Measurements from ENCODE around the gene SHC1. TPM values are rescaled to one million over a fixed set of nuclear protein-coding genes. Genes with fewer than 3 reads are reported as not detected.

SHC1 gene
- total RNA-seq, 4 donors from 2014 or later, result 69.1 to 104 (median 90.2) TPM

- ATAC-seq, result no peak
- Histone ChIP-seq H3K36me3 (peaks cover 0 to 36% of the 10 kb centered on the region in 2 donors), H3K9me3 (no peaks in the 10 kb centered on the region), H3K4me3 (no peak overlapping the region), H3K27me3 (no peaks in the 10 kb centered on the region), H3K4me1 (peaks cover 11 to 70% (median 42%) of the 10 kb centered on the region in 3 donors), H3K27ac (peak overlapping the region in 2 of 4 donors; percentile 14 to 43)
- TF ChIP-seq POLR2AphosphoS5 (IDR thresholded peaks at IDR 0.05) (no peak), CTCF (IDR thresholded peaks at IDR 0.05) (no peak), POLR2A (IDR thresholded peaks at IDR 0.05) (no peak), EP300 (IDR thresholded peaks at IDR 0.05) (no peak)
- 74 to 80% methylated on average over 4 to 6 of the region's 6 CpGs for WGBS, 2 donors (ENCODE audit: low coverage in 1 of 2)
Measured at GRCh38 chr1:154952664-154953063, 17.9 kb downstream of the SHC1 start.

GRCh38 chr1:154951901-154952657 lies 18.5 kb downstream of the SHC1 start:
- Histone ChIP-seq H3K36me3 (peaks cover 0 to 42% of the 10 kb centered on the region in 2 donors), H3K27ac (peak overlapping the region in 2 of 4 donors; percentile 14 to 43), H3K4me1 (peaks cover 11 to 64% (median 36%) of the 10 kb centered on the region in 3 donors), H3K9me3 (no peaks in the 10 kb centered on the region), H3K4me3 (no peak overlapping the region), H3K27me3 (no peaks in the 10 kb centered on the region)
- TF ChIP-seq POLR2AphosphoS5 (IDR thresholded peaks at IDR 0.05) (no peak), CTCF (IDR thresholded peaks at IDR 0.05) (no peak), POLR2A (IDR thresholded peaks at IDR 0.05) (no peak), EP300 (IDR thresholded peaks at IDR 0.05) (no peak)
- ATAC-seq, result no peak
- WGBS, 2 donors (ENCODE audit: low coverage in 1 of 2), result 68% methylated on average over 12 of the region's 15 CpGs; no CpG with 5 or more reads in 1 of the 2 donors

- peaks cover 0 to 70% of the 10 kb centered on the region in 2 donors for H3K36me3 ChIP-seq
- no peaks in the 10 kb centered on the region for H3K9me3 ChIP-seq
- peaks cover 0 to 47% (median 10%) of the 10 kb centered on the region in 3 donors for H3K4me1 ChIP-seq
- no peak for ATAC-seq
- WGBS, 2 donors (ENCODE audit: low coverage in 1 of 2), result 83 to 100% methylated on average over 1 of the region's 11 CpGs
- no peaks in the 10 kb centered on the region for H3K27me3 ChIP-seq
- H3K4me3 ChIP-seq, result no peak overlapping the region
- no peak overlapping the region for H3K27ac ChIP-seq
- TF ChIP-seq CTCF (IDR thresholded peaks at IDR 0.05), result no peak
Measured at GRCh38 chr1:154948079-154948478, 22.5 kb downstream of the SHC1 start.

- TF ChIP-seq POLR2AphosphoS5 (IDR thresholded peaks at IDR 0.05) (no peak), CTCF (IDR thresholded peaks at IDR 0.05) (no peak), EP300 (IDR thresholded peaks at IDR 0.05) (no peak), POLR2A (IDR thresholded peaks at IDR 0.05) (no peak)
- peaks cover 0 to 45% (median 5%) of the 10 kb centered on the region in 3 donors for H3K4me1 ChIP-seq
- no peaks in the 10 kb centered on the region for H3K9me3 ChIP-seq
- H3K27ac ChIP-seq, result peak overlapping the region in 1 of 4 donors; percentile 21
- peaks cover 0 to 65% of the 10 kb centered on the region in 2 donors for H3K36me3 ChIP-seq
- H3K4me3 ChIP-seq, result no peak overlapping the region
- ATAC-seq, result no peak
- 60 to 75% methylated on average over 8 of the region's 17 CpGs for WGBS, 2 donors (ENCODE audit: low coverage in 1 of 2)
- H3K27me3 ChIP-seq, result no peaks in the 10 kb centered on the region
Measured at GRCh38 chr1:154945962-154946850, 24.3 kb downstream of the SHC1 start.

Measured in gastroesophageal sphincter (tissue), 4 donors.